HepG2 (cell line): ENCODE data around the gene CDX2. TPM values are rescaled to one million over a fixed set of nuclear protein-coding genes. Genes with fewer than 3 reads are reported as not detected.
A peak's percentile ranks its signal among the peaks of the same experiment; 100 is the strongest.

Experiments
- CHD4 ChIP-seq: fragments of 200-600 bp; sonication (generic); IDR thresholded peaks from 2 replicates; pipeline ENCODE4 v1.7.0; 2017; ENCODE audit warnings: mild to moderate bottlenecking, low read length, borderline replicate concordance
- EZH2 ChIP-seq: conservative IDR thresholded peaks from 2 replicates; pipeline ENCODE4 v1.6.1; 2012; ENCODE audit warnings: mild to moderate bottlenecking, low read depth, low read length, moderate library complexity
- KAT8 ChIP-seq: IDR thresholded peaks from 2 replicates; pipeline ENCODE4 v1.6.1; 2016; ENCODE audit warnings: missing genetic modification reagents, missing compliant biosample characterization
- KMT2A ChIP-seq: sonication (generic); formaldehyde crosslinking; IDR thresholded peaks from 2 replicates; pipeline ENCODE4 v1.4.0; 2020; ENCODE audit warnings: missing genetic modification reagents
- PCBP2 ChIP-seq: fragments of 200-400 bp; formaldehyde crosslinking; optimal IDR thresholded peaks from 2 replicates; pipeline ENCODE3; 2018; ENCODE audit warnings: low read length, low read depth; ENCODE audit not compliant: poor library complexity, severe bottlenecking
- PRMT3 ChIP-seq: sonication (generic); formaldehyde crosslinking; IDR thresholded peaks from 2 replicates; pipeline ENCODE4 v1.8.1; 2022; ENCODE audit warnings: low read depth, mild to moderate bottlenecking, moderate library complexity, missing genetic modification reagents, borderline replicate concordance
- SRY ChIP-seq: sonication (generic); formaldehyde crosslinking; IDR thresholded peaks from 2 replicates; pipeline ENCODE4 v1.8.0; 2022; ENCODE audit warnings: mild to moderate bottlenecking, missing genetic modification reagents
- THAP11 ChIP-seq: IDR thresholded peaks from 2 replicates; pipeline ENCODE4 v1.6.1; 2016; ENCODE audit warnings: missing biosample characterization, missing genetic modification reagents
- THYN1 ChIP-seq: sonication (generic); formaldehyde crosslinking; IDR thresholded peaks from 2 replicates; pipeline ENCODE4 v1.8.1; 2023; ENCODE audit warnings: low read depth, mild to moderate bottlenecking, moderate library complexity, missing genetic modification reagents, borderline replicate concordance
- ZFY ChIP-seq: sonication (generic); formaldehyde crosslinking; IDR thresholded peaks from 2 replicates; pipeline ENCODE4 v1.4.0; 2020; ENCODE audit warnings: missing genetic modification reagents
- ZNF20 ChIP-seq: sonication (generic); formaldehyde crosslinking; IDR thresholded peaks from 2 replicates; pipeline ENCODE4 v1.4.0; 2020; ENCODE audit warnings: mild to moderate bottlenecking, moderate library complexity, missing genetic modification reagents
- ZNF777 ChIP-seq: sonication (generic); formaldehyde crosslinking; IDR thresholded peaks from 2 replicates; pipeline ENCODE4 v1.4.0; 2020; ENCODE audit warnings: missing genetic modification reagents
- polyA plus RNA-seq, 8 experiments: library from polyadenylated mRNA; depleted of rRNA in 3 of 8; stranded (reverse) in 7 of 8; unstranded in 1 of 8; fragments of >200 nt; fragmentation: Illumina TruSeq in 4 of 8; extraction: Trizol in 4 of 8; gene quantifications; 2 replicates each; pipeline versions ENCODE4 v1.2.1 to v1.2.3, GENCODE V29; 2011 to 2016; ENCODE audit warnings: low read depth in 4 of 8, missing spikeins in 1 of 8, mixed read lengths in 1 of 8; ENCODE audit not compliant: insufficient read depth in 1 of 8
- total RNA-seq, 5 experiments: library from RNA; depleted of rRNA; stranded (reverse); fragments of >200 nt; fragmentation: Illumina TruSeq; extraction: Trizol; gene quantifications; 2 replicates each; pipeline ENCODE4 v1.2.3, GENCODE V29; 2016; ENCODE audit warnings: low read depth in 1 of 5
- TF ChIP-seq, protein P1 (sequence below): sonication (generic); formaldehyde crosslinking; IDR thresholded peaks from 2 replicates; pipeline ENCODE4 v1.8.0; 2022; ENCODE audit warnings: mild to moderate bottlenecking, missing genetic modification reagents, moderate library complexity
- TF ChIP-seq, protein P2 (sequence below): sonication (generic); formaldehyde crosslinking; IDR thresholded peaks from 2 replicates; pipeline ENCODE4 v1.4.0; 2020; ENCODE audit warnings: missing genetic modification reagents
- TF ChIP-seq, protein P3 (sequence below), 2 experiments: sonication (generic) in 1 of 2; formaldehyde crosslinking in 1 of 2; IDR thresholded peaks; 2 replicates each; pipeline versions ENCODE4 v1.4.0 to v1.6.1; 2018 to 2020; ENCODE audit warnings: missing genetic modification reagents in 2 of 2, borderline replicate concordance in 1 of 2, low read depth in 1 of 2, mild to moderate bottlenecking in 1 of 2, missing biosample characterization in 1 of 2
- TF ChIP-seq, protein P4 (sequence below): sonication (generic); formaldehyde crosslinking; IDR thresholded peaks from 2 replicates; pipeline ENCODE4 v1.4.0; 2020; ENCODE audit warnings: mild to moderate bottlenecking, missing genetic modification reagents

The CDX2 gene
- total and polyA plus RNA-seq, 2 of the 13 experiments (the other 11 are each of a cell fraction or from before 2014, with no cell fraction given), result 0.04 TPM; not detected in 1

DNA sequence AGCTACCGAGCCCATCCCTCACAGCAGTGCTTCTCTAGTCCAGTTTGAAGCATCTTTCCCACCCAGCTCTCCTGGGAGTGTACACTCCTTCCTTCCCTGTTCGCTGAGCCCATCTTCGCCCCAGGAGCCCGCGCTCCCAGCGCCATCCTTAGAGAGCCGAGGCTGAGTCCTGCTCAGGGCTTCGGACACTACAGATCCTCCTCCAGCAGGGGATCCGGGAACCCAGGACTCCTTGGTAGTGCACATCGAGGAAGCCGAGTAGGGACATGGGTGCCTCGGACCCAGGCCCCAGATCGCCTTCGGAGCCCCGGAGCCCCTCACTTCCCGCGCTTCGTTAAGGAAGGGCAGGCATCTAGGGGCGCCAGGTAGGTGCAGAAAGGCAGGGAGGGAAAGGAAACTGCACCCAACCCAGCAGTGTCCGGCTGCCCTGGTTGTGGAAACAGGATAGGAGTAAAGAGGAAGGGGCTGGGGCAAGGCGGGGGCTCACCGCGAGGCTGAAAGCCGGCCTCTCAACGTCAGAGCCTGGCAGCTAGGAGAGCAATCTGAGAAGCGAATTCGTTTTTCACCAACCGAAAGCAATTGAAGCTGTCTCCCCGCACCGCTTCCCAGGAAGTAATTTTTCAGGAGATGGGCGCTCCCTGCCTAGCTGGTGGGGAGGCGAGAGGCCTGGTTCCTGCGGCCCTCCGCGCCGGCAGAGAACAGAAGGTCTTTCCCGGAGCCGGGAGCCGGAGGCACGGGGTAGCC lies 48.3 kb downstream of the CDX2 start (continued):
- TF ChIP-seq, protein P1, sequence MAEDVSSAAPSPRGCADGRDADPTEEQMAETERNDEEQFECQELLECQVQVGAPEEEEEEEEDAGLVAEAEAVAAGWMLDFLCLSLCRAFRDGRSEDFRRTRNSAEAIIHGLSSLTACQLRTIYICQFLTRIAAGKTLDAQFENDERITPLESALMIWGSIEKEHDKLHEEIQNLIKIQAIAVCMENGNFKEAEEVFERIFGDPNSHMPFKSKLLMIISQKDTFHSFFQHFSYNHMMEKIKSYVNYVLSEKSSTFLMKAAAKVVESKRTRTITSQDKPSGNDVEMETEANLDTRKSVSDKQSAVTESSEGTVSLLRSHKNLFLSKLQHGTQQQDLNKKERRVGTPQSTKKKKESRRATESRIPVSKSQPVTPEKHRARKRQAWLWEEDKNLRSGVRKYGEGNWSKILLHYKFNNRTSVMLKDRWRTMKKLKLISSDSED (CRISPR knock-in tag), result no peak
- TF ChIP-seq ZFY (CRISPR knock-in tag), result peak; percentile 27; the same call in 1 of the 2 replicates
- TF ChIP-seq CHD4, result no peak
- TF ChIP-seq EZH2, result peak; percentile 83
- TF ChIP-seq, protein P2, sequence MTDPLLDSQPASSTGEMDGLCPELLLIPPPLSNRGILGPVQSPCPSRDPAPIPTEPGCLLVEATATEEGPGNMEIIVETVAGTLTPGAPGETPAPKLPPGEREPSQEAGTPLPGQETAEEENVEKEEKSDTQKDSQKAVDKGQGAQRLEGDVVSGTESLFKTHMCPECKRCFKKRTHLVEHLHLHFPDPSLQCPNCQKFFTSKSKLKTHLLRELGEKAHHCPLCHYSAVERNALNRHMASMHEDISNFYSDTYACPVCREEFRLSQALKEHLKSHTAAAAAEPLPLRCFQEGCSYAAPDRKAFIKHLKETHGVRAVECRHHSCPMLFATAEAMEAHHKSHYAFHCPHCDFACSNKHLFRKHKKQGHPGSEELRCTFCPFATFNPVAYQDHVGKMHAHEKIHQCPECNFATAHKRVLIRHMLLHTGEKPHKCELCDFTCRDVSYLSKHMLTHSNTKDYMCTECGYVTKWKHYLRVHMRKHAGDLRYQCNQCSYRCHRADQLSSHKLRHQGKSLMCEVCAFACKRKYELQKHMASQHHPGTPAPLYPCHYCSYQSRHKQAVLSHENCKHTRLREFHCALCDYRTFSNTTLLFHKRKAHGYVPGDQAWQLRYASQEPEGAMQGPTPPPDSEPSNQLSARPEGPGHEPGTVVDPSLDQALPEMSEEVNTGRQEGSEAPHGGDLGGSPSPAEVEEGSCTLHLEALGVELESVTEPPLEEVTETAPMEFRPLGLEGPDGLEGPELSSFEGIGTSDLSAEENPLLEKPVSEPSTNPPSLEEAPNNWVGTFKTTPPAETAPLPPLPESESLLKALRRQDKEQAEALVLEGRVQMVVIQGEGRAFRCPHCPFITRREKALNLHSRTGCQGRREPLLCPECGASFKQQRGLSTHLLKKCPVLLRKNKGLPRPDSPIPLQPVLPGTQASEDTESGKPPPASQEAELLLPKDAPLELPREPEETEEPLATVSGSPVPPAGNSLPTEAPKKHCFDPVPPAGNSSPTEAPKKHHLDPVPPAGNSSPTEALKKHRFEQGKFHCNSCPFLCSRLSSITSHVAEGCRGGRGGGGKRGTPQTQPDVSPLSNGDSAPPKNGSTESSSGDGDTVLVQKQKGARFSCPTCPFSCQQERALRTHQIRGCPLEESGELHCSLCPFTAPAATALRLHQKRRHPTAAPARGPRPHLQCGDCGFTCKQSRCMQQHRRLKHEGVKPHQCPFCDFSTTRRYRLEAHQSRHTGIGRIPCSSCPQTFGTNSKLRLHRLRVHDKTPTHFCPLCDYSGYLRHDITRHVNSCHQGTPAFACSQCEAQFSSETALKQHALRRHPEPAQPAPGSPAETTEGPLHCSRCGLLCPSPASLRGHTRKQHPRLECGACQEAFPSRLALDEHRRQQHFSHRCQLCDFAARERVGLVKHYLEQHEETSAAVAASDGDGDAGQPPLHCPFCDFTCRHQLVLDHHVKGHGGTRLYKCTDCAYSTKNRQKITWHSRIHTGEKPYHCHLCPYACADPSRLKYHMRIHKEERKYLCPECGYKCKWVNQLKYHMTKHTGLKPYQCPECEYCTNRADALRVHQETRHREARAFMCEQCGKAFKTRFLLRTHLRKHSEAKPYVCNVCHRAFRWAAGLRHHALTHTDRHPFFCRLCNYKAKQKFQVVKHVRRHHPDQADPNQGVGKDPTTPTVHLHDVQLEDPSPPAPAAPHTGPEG, result no peak
- no peak for TF ChIP-seq THAP11
- TF ChIP-seq ZNF20 (CRISPR knock-in tag), result no peak
- peak; percentile 27; the same call in 1 of the 2 replicates for TF ChIP-seq ZNF777 (CRISPR knock-in tag)
- TF ChIP-seq PRMT3 (CRISPR knock-in tag), result no peak
- TF ChIP-seq KAT8 (CRISPR knock-in tag), result no peak
- no peak for TF ChIP-seq THYN1 (CRISPR knock-in tag)
- TF ChIP-seq SRY (CRISPR knock-in tag), result no peak
- no peak for TF ChIP-seq PCBP2
- TF ChIP-seq, protein P3, sequence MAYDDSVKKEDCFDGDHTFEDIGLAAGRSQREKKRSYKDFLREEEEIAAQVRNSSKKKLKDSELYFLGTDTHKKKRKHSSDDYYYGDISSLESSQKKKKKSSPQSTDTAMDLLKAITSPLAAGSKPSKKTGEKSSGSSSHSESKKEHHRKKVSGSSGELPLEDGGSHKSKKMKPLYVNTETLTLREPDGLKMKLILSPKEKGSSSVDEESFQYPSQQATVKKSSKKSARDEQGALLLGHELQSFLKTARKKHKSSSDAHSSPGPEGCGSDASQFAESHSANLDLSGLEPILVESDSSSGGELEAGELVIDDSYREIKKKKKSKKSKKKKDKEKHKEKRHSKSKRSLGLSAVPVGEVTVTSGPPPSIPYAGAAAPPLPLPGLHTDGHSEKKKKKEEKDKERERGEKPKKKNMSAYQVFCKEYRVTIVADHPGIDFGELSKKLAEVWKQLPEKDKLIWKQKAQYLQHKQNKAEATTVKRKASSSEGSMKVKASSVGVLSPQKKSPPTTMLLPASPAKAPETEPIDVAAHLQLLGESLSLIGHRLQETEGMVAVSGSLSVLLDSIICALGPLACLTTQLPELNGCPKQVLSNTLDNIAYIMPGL (CRISPR knock-in tag; IDR thresholded peaks at IDR 0.05; ENCODE audit: borderline replicate concordance in 1 of 2, low read depth in 1 of 2), result 0 out of 4 replicates have a peak, but pooled peaks of 1 of the 2 experiments have one; percentile 31
- TF ChIP-seq, protein P4, sequence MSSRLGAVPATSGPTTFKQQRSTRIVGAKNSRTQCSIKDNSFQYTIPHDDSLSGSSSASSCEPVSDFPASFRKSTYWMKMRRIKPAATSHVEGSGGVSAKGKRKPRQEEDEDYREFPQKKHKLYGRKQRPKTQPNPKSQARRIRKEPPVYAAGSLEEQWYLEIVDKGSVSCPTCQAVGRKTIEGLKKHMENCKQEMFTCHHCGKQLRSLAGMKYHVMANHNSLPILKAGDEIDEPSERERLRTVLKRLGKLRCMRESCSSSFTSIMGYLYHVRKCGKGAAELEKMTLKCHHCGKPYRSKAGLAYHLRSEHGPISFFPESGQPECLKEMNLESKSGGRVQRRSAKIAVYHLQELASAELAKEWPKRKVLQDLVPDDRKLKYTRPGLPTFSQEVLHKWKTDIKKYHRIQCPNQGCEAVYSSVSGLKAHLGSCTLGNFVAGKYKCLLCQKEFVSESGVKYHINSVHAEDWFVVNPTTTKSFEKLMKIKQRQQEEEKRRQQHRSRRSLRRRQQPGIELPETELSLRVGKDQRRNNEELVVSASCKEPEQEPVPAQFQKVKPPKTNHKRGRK (CRISPR knock-in tag), result no peak
- 0 out of 2 replicates have a peak, but pooled peaks have one; percentile 43 for TF ChIP-seq KMT2A (CRISPR knock-in tag)
